HG02763 (cell line): Measurements from ENCODE around the gene TAF11.
"Not testable (repeated sequence)": the region's sequence is repeated elsewhere in the genome, so short reads cannot be mapped to it uniquely, and the experiment has no call there.

Experiments
- ATAC-seq: cut with Tn5 transposase; IDR thresholded peaks from one replicate; pipeline ENCODE4 v1.9.1; 2021; ENCODE audit warnings: mild to moderate bottlenecking, moderate library complexity; ENCODE audit not compliant: unreplicated experiment

Gene TAF11, protein sequence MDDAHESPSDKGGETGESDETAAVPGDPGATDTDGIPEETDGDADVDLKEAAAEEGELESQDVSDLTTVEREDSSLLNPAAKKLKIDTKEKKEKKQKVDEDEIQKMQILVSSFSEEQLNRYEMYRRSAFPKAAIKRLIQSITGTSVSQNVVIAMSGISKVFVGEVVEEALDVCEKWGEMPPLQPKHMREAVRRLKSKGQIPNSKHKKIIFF

DNA sequence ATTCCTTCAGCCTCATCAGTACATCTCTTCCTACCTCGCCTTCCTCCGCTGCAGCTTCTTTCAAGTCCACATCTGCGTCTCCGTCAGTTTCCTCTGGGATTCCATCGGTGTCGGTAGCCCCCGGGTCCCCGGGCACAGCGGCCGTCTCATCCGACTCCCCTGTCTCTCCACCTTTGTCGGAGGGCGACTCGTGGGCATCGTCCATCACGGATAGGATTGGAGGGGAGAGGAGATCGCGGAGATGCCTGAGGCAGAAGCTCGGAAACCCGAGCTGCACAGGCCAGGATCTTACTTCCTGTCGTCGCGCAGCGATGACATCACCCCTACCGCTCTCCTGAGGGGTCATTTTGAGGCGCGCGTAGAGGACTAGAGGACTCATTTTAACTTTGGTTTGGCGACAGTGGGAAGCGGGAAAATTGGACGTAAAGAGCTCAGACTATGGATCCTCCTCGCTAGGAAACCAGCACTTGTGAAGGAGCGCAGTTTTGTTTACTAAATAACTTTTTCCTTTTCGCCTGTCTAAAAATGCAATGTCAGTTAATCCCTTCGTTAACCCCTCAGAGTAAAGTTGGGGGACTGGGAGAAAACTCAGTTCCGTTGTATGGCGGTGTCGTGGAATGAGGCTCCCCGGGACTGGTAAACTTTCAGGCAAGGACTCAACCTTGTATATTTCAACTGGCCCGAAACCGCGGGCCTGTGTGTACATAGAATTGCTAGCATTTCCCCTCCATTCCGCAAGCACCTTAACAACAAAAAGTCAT lies at the start of gene TAF11:
Gene TAF11, minus strand, starts transcription at position 290 of the 761 bp plus-strand sequence. Its CDS starts 85 bp downstream, at position 205.
- ATAC-seq: peak; percentile 53

DNA sequence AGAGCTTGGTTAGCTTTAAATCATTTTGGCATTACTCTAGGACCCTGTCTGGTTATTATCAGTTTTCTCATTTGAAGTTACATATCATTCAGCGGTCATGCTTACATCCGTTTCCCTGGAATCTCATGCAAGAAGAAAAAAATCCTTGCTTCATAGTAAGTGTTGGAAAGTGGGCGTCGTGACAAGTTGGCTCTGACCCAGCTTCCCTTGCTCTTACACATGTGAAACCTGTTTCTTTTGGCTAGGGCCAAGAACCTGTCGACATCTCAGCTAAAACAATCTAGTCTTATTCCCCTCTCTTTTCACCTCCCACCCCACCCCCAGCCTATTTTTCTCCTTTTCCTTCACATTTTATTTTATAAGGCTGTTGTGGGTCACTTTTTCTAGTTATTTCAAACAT lies 46.7 kb upstream of the TAF11 start:
- no peak for ATAC-seq

DNA sequence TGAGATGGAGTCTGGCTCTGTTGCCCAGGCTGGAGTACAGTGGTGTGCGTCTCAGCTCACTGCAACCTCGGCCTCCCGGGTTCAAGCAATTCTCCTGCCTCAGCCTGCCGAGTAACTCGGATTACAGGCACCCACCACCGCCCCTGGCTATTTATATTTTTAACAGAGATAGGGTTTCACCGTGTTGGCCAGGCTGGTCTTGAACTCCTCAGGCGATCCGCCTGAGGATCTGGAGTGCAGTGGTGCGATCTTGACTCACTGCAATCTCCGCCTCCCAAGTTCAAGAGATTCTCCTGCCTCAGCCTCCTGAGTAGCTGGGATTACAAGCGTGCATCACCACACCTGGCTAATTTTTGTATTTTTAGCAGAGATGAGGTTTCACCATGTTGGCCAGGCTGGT lies 44.4 kb upstream of the TAF11 start:
- ATAC-seq: not testable (repeated sequence)

DNA sequence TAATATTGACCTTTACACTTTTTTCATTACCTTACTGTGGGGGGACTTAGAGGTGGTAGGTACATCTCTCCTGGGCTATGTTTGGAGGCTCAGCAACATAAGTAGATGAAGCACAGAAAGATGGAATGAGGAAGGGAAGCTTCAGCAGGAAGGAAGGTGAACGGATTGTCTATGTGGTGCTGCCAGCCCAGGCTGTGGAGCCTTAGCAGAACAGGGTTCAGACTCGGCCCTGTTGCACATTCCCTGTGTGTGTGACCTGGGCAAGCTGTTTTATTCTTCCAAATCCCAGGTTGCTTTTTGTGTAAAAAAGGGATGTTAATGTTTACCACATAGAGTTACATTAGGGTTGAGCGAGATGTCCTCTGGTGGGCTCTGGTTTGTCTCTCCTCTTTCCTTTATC lies 42.4 kb upstream of the TAF11 start:
- no peak for ATAC-seq

DNA sequence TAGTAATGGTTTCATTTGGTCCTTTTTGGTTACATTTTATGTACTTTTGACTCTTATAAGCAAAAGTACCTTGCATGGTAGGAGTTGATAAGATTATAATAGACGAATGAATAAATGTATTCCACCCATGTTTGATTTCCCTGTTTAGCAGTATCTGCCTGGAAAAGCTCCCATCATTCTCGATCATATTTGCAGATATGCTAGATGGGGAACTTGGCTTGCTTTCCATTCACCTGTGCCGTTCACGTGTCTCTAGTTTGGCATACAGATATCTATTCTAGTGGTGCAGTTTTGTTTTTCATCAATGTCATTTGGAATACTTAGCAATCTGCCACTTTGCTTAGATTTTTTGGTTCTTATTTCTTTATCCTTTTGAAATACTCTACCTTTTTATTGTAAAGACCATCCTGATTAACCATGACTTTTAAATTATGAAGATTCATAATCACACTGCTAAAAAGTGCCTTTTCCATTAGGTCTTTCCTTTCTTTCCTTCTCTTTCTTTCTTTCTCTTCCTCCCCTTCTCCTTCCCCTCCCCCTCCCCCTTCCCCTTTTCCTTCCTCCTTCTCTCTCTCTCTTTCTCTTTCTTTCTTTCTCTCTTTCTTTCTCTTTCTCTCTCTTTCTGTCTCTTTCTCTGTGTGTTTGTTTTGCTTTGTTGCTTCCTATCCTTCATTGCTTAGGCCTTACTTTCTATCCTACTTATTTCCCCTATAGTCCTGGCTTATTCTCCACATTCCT lies 41.6 kb upstream of the TAF11 start:
- no peak for ATAC-seq

DNA sequence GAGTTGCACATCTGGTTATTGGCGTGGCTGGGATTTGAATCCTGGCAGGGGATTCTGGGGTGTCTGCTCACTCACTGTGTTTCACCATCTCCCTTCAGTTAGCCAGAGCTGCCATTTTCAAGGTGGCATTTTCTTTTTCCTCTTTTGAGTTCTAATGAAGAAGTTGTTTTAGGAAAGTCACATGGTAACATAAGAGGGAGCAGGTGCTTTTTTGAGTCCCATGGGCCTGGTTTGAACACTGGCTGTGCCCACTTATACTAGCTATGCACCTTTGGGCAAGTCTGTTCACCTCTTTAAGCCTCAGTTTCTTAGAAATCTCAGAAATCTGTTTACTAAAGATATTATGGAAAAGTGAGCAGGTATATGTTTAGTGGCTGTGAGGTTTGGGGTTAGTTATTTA lies 40.9 kb upstream of the TAF11 start:
- no peak for ATAC-seq

DNA sequence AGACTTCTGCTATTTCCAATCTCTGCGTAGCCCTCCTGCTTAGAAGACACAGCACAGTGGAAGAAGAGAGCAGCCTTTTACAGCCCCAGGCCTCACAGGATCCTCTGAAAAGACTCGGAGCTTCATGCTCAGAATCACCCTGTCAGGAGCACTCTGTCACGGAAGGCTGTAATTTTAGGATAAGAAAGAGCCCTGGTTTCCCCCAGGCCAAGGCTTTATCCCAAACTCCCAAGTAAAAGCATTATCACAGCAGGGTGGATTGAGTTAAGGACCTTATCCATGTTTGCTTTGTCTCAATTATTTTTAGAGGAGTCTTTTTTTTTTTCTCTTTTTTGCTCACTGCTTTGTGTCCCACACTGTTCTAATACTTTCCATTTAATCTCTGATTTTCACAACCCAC lies 40.4 kb upstream of the TAF11 start:
- no peak for ATAC-seq

DNA sequence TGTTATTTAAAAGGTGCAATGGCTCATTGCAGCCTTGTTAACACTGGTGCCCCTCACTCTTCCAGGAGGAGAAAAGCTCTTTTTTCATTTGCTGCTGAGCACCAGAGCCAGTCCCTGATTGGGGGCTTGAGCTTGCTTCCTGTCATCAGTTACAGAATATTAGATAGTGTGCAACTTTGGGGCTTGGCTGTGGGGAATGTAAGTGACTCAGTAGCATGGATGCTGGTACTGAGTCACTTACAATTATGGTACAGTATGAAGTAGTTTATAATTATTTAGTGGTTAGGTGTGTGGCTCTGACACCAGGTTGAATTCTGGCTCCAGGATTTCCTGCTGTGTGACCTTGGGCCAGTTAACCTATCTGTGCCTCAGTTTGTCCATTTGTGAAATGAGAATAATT lies 38.8 kb upstream of the TAF11 start:
- no peak for ATAC-seq

DNA sequence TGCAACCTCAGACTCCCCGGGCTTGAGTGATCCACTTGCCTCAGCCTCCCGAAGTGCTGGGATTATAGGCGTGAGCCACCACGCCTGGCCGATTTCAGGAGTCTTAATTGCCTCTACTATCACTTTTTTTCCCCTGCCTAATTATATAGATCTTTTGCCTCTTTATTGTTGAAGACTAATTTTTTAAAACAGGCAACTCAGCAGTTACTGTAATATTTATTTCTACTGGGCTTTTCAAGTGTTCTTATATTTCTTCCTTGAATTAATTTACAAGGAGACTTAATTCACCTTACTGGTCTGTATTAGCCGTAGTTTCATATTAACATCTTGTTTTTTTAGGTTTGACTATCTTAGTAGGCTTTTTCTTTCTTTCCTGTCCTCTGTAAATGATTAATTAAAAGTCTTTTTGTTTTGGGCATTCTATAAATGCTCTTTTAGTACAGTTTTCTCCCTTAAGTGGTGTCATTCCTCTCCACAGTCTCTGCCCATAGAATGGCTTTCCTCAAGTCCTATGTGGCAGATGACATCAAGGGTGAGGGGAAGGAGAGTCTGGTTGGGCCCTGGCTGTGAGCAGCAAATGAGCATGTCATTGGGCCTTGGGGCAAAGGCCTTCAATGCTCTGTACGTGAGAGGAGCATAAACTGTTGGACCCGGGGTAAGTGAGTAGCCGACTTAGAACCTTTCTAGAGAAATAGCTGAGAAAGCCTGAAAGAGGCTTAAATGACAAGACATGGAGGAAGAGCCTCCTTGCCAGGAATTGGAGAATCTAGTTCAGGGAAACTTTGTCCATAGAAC lies 37.2 kb upstream of the TAF11 start:
- no peak for ATAC-seq

DNA sequence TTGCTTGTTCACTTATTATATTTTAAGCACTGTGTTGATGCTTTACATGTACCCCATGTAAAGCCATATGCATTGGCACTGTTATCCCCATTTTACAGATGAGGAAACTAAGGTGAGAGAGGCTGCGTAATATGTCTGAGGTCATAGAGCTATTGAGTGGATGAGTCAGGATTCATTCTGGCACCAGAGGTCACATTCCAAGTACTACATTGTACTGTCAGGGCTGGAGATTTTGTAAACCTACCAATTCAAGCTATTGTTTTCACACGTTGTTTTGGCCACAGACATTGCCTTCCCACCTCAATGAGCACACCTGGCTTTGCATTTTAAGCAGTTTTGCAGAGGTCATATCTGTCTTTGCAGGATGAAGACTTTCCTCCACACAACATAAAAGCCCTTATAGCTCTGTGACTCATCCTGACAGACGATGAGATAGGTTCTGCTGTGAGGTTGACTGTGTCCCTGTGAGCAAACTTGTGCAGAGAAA lies 34.4 kb upstream of the TAF11 start:
- no peak for ATAC-seq

DNA sequence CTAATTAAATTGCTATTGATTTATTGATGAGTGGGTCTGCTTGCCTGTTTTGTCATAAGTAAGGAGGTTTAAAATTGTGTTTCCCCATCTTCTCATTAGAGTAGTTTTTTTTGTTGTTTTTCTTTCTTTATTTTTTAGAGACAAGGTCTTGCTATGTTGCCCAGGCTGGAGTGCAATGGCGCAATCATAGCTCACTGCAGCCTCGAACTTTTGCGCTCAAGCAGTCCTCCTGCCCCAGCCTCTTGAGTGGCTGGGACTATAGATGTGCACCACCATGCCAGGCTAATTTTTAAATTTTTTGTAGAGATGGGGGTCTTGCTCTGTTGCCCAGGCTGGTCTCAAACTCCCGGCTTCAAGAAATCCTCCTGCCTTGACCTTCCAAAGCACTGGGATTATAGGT lies 32.3 kb upstream of the TAF11 start:
- ATAC-seq: no peak

DNA sequence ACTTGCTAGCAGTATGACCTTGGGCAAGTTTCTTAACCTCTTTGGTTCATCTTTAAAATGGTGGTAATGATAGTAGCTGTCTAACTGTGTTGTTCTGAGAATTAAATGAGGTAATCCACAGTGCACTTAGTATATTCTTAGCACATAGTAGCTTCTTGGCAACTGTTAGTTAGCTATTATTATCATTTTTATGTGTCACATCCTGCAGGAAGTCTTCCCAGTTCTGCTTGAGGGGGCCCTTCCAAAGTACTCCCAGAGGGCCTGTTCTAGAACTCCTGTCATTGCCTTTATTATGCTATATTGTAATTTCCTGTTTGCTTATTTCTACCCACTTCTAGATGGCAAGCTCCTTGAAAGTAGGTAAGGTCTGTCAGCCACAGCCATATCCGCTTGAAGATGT lies 31.8 kb upstream of the TAF11 start:
- ATAC-seq: no peak

DNA sequence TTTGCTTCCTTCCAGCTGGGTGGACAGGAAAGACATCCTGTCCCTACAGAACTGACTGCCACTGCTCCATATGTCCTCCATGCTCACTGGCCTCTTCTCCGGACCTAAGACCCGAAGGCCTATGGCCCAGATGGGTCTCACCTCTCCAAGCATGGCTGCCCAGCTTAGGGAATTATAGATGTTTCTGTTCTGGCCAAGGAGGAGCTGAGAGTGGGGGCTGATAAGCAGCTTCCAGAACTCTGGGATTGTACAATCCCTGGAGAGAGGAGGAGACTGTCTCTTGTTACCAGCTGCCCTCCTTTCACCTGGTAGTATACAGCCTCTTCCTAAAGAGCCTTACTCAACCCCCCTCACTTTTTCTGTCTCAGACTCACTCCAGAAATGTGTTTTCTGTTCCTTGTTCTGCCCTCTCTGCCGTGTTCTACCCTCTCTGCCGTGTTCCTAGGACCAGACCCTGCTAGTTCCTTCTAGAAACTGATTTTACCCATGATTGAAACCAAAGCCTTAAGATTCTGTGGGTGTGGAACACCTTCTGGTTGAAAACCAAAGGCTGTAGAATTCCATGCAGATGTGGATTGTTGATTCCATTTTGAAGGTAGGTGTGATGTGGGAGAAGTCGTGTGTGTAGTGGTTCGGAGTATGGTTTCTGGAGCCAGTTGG lies 29.9 kb upstream of the TAF11 start:
- no peak for ATAC-seq

DNA sequence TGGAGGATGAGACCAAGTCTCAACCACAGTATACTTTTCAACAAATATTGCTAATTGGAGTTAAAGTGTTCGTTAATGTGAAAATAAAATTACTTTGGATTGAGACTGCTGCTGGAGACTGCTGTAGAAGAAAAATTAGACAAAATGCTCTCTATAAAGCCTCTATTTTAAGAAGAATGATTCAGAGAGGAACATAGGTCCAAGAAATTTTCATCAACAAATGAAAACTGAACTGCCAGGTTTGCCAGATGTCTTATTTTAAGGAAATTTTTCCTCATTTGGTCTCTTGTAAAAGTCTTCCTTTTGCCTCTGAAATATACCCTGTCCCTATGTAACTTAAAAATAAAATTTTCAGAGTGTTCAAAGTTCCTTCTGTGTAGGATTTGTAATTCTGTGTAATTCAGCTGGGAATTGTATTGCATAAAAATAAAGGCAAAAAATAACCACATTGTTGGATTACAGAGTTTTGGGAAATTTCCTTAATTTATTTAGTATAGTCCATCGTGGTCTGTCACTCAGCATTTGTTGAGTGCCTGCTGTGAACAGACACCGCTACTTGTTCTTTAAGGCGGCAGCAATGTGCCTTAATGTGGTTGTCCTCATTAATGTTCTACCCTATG lies 28.6 kb upstream of the TAF11 start:
- ATAC-seq: no peak

DNA sequence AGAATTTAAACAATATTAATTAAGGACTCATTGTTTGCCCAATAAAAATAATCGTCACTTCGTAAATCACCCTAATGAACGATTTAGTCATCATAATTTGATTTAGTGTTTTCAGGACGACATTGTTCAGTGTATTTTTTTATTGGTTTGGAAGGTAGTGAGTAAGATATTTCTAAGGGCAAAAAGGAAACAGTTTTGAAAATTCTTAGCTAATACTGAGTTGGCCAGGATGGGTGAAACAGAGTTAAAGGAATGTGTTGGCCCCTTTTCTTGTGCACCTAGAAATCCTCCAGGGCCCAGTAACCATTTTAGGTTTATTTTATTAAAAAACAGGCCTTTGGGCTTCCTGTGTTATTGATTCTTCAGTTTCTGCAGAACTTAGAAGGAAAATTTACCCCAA lies 26.5 kb upstream of the TAF11 start:
- no peak for ATAC-seq

DNA sequence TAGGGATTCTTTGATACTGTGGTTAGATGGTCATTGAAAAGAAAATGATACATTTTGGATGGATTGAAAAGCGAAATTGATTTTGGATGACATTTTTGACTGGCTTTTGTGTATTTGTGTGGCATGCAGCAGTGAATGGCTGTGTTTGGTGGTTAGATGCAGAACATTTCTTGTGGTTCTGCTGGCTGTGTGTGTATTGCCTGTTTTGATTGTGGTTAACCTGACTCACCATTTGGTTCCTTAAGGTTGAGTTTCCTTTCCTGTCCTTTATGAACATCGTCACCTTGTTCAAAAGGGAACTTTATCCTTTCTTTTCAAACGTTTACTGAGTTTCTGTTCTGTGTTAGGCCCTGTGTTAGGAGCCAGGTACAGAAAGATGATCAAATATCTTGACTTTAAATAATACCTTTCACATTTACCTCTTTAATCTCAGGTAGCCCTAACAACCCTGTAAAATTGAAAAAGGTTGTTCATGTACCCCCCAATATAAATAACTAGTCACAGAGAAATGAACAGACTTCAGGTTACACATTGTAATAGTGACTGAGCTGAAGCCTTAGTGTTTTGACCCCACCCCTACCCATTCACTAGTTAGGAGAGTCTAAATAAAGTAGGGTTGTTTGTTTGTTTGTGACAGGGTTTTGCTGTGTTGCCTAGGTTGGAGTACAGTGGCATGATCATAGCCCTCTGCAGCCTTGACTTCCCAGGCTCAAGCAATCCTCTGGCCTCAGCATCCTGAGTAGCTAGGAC lies 25.0 kb upstream of the TAF11 start:
- peak; percentile 74 for ATAC-seq

DNA sequence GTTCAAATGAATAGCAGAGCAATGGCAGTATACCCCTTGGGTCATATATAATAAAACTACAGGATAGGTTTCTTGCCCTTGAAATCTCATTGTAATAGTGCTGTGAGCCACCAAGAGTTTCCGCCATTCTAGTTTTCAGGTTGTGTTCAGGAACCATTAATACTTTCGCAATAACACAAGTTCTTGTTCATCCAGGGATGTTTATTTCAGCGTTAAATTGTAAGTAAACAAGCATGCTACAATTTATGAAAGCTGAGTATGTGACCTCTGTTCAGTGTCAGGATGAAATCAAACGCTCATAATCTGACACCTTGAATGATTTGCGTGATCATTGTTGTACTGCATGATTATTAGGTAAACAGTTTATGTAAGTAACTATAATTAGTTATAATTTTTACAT lies 24.0 kb upstream of the TAF11 start:
- no peak for ATAC-seq

DNA sequence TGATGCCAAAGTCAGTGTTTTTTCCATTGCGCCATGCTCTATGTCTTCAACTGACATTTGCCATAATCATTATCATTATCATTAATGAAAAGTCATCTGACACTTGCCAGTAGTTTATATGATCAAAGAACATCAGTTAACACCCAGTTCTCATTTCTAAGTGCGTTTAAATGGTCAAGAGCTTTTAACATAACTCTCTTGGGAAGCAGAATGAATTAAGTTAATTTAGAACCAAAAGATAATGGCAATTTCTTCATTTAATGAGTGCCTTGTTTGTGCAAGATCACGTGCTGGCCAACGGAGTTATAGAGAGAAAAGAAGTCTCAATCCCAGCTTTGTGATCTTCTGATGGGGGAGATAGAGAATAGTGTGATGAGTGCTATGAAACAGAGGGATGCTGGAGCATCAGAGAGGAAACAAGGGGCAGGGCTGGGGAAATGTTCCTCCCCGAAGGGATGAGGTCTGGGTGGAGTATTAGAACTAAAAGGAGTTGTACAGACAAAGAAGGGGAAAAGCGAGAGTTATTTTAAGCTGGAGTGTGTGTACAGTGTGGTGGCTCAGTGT lies 21.6 kb upstream of the TAF11 start:
- ATAC-seq: no peak

DNA sequence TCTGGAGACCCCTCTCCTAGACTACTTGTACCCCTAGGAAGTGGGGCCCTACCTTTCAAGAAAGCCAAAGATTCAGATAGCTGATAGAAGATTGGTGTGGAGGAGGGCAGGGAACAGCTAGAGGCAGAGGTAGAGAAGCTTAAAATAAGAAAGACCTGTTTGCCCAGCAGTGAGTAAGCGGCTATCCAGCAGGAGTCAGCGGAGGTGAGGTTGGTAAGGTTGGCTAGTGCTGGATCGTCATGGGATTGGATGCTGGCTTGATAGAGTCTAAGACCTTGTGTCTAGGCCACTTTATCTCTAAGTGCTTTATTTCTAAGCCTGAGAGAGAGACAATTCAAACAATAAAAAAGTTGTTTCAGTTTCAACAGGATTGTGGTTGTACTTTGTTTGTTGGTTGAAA lies 20.4 kb upstream of the TAF11 start:
- ATAC-seq: no peak
